HepG2 (cell line): ENCODE data around the gene C13orf46. TPM values are rescaled to one million over a fixed set of nuclear protein-coding genes. Genes with fewer than 3 reads are reported as not detected.

ENCODE experiments used
- ATAC-seq: fragments of 200-7000 bp; cut with Tn5 transposase; 3 replicates; pipeline ENCODE4 v1.9.1; 2020; ENCODE audit warnings: mild to moderate bottlenecking, moderate library complexity
- BruUV-seq: library from RNA; stranded (reverse); fragments of 400-500 nt; replicated peaks from 2 replicates; lab custom pipeline; 2021; lab: Mats Ljungman, UMichigan
- CTCF ChIA-PET: fragments of 300-600 bp; formaldehyde crosslinking; extraction: SDS; loops from one replicate; lab custom pipeline; 2021; ENCODE audit warnings: low total read pairs, inconsistent platforms, low intra/inter-chr PET ratio; lab: Yijun Ruan, JAX
- POLR2A ChIA-PET: fragments of 350-600 bp; sonication (Branson Sonifier 250); formaldehyde crosslinking; loops from one replicate; lab custom pipeline; 2020; ENCODE audit warnings: antibody characterized with exemption, inconsistent platforms; lab: Yijun Ruan, JAX
- DNase-seq: peaks from one replicate; pipeline ENCODE4 v3.0.0-alpha.2; 2015; ENCODE audit warnings: low spot score
- FAIRE-seq: peaks from 3 replicates; lab custom pipeline; 2011; peaks lifted over from hg19 to GRCh38; lab: Jason Lieb, UNC
- H2AFZ ChIP-seq: one replicate; pipeline ENCODE4 v1.6.1; 2011; ENCODE audit warnings: low read length, inconsistent platforms
- H3K27ac ChIP-seq: fragments of 300-600 bp; 3 replicates; pipeline ENCODE4 v1.8.0; 2011; ENCODE audit warnings: mixed run types, mild to moderate bottlenecking, mixed read lengths, low read length, inconsistent platforms; ENCODE audit not compliant: insufficient read depth; ENCODE audit errors: extremely low read length
- H3K27me3 ChIP-seq, 2 experiments: fragments of 200-600 bp in 1 of 2; 2 replicates in 1 of 2; 3 replicates in 1 of 2; pipeline versions ENCODE4 v1.6.0 to v1.8.0; 2011; ENCODE audit warnings: low read length in 2 of 2, mild to moderate bottlenecking in 2 of 2, moderate library complexity in 2 of 2, inconsistent platforms in 1 of 2; ENCODE audit not compliant: insufficient read depth in 2 of 2, control insufficient read depth in 1 of 2
- H3K36me3 ChIP-seq, 2 experiments: fragments of 200-600 bp in 1 of 2; replicated peaks in 1 of 2; 2 replicates in 1 of 2; 3 replicates in 1 of 2; pipeline versions ENCODE4 v1.5.1 to v1.8.0; 2011; ENCODE audit warnings: low read length in 2 of 2, inconsistent platforms in 1 of 2; ENCODE audit not compliant: insufficient read depth in 2 of 2, control insufficient read depth in 1 of 2
- H3K4me1 ChIP-seq: 2 replicates; pipeline ENCODE4 v1.5.1; 2012; ENCODE audit warnings: low read length, inconsistent platforms; ENCODE audit not compliant: insufficient read depth
- H3K4me2 ChIP-seq: 2 replicates; pipeline ENCODE4 v1.6.0; 2011; ENCODE audit warnings: low read depth, low read length, inconsistent platforms
- H3K4me3 ChIP-seq, 3 experiments: fragments of 200-600 bp in 1 of 3; sonication (generic), shearing (Covaris generic) in 1 of 3; replicated peaks in 1 of 3; 2 replicates each; pipeline ENCODE4 v1.5.1; 2011 to 2016; ENCODE audit warnings: low read length in 3 of 3, inconsistent platforms in 2 of 3, low read depth in 2 of 3, mild to moderate bottlenecking in 2 of 3, control low read depth in 1 of 3, mixed read lengths in 1 of 3; ENCODE audit not compliant: insufficient read depth in 1 of 3
- H3K79me2 ChIP-seq: one replicate; pipeline ENCODE4 v1.6.1; 2011; ENCODE audit warnings: low read length, inconsistent platforms; ENCODE audit not compliant: insufficient read depth
- H3K9ac ChIP-seq: 2 replicates; pipeline ENCODE4 v1.6.0; 2011; ENCODE audit warnings: mild to moderate bottlenecking, low read depth, low read length, inconsistent platforms; ENCODE audit not compliant: insufficient read depth
- H3K9me3 ChIP-seq: 2 replicates; pipeline ENCODE4 v1.5.1; 2012; ENCODE audit warnings: mild to moderate bottlenecking, low read length
- H4K20me1 ChIP-seq: 2 replicates; pipeline ENCODE4 v1.6.0; 2011; ENCODE audit warnings: inconsistent platforms, mild to moderate bottlenecking, low read length, moderate library complexity; ENCODE audit not compliant: insufficient read depth
- CBX1 ChIP-seq: IDR thresholded peaks from one replicate; pipeline ENCODE4 v1.6.1; 2016; ENCODE audit warnings: antibody characterized with exemption, low read depth
- MEIS1 ChIP-seq: sonication (generic); formaldehyde crosslinking; IDR thresholded peaks from 2 replicates; pipeline ENCODE4 v1.9.0; 2021; ENCODE audit warnings: mild to moderate bottlenecking, missing genetic modification reagents, moderate library complexity, borderline replicate concordance
- NR2F6 ChIP-seq, 2 experiments: IDR thresholded peaks; 2 replicates each; pipeline ENCODE4 v1.6.1; 2016; ENCODE audit warnings: antibody characterized with exemption in 1 of 2, mild to moderate bottlenecking in 1 of 2
- ZNF263 ChIP-seq: sonication (generic); formaldehyde crosslinking; IDR thresholded peaks from 2 replicates; pipeline ENCODE4 v1.4.0; 2020; ENCODE audit warnings: missing genetic modification reagents
- WGBS: methylation state at CpG from one replicate; pipeline ENCODE4 v1.1.6; 2017; ENCODE audit warnings: low lambda C conversion rate; 5-methylcytosine and 5-hydroxymethylcytosine counted together
- in situ Hi-C: cut with HindIII; loops from 2 replicates; pipeline ENCODE4 v1.10.0; 2017; ENCODE audit warnings: low pct_unique_long_range_greater_than_20kb; ENCODE audit not compliant: extremely low pct_ligation_motif_present
- intact Hi-C: fragments of 100-400 bp; cut with micrococcal nuclease; formaldehyde crosslinking; loops from one replicate; pipeline ENCODE4 v1.10.0; 2022; ENCODE audit not compliant: unreplicated experiment
- polyA plus RNA-seq, 8 experiments: library from polyadenylated mRNA; depleted of rRNA in 3 of 8; stranded (reverse) in 7 of 8; unstranded in 1 of 8; fragments of >200 nt; fragmentation: Illumina TruSeq in 4 of 8; extraction: Trizol in 4 of 8; gene quantifications; 2 replicates each; pipeline versions ENCODE4 v1.2.1 to v1.2.3, GENCODE V29; 2011 to 2016; ENCODE audit warnings: low read depth in 4 of 8, missing spikeins in 1 of 8, mixed read lengths in 1 of 8; ENCODE audit not compliant: insufficient read depth in 1 of 8
- total RNA-seq, 5 experiments: library from RNA; depleted of rRNA; stranded (reverse); fragments of >200 nt; fragmentation: Illumina TruSeq; extraction: Trizol; gene quantifications; 2 replicates each; pipeline ENCODE4 v1.2.3, GENCODE V29; 2016; ENCODE audit warnings: low read depth in 1 of 5
- TF ChIP-seq, protein P1 (sequence below), 2 experiments: sonication (generic) in 1 of 2; formaldehyde crosslinking in 1 of 2; IDR thresholded peaks; 2 replicates each; pipeline versions ENCODE4 v1.6.1 to v1.9.0; 2014 to 2022; ENCODE audit warnings: antibody characterized with exemption in 1 of 2, borderline replicate concordance in 1 of 2, inconsistent platforms in 1 of 2, low read depth in 1 of 2, missing genetic modification reagents in 1 of 2
- TF ChIP-seq, protein P2 (sequence below): sonication (generic); formaldehyde crosslinking; IDR thresholded peaks from 2 replicates; pipeline ENCODE4 v1.5.0; 2020; ENCODE audit warnings: mild to moderate bottlenecking, missing genetic modification reagents, moderate library complexity

Gene C13orf46
- total and polyA plus RNA-seq, 2 of the 13 experiments (the other 11 are each of a cell fraction or from before 2014, with no cell fraction given), result 0.01 TPM; not detected in 1

DNA sequence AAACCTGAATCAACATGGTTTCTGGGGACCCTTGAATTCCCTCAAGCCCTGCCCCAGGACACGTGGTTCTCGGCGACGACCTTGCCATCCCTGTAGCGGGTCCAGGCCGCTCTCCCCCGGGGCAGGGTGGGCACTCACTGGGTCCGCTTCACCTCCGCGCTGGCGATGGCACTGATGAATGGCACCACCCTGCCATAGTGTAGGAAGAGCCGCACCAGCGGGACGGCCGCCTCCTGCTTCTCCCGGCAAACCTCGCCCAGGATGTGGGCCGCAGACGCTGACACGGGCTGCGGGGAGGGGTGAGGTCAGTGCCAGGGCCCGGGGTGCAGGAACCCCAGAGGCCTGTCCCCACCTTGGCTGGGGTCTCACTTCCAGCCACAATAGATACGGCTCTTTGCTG, 44.1 kb upstream of the C13orf46 start (continued):
- TF ChIP-seq MEIS1 (CRISPR knock-in tag) (no peak), CBX1 (no peak)
- TF ChIP-seq, all 625 proteins: peak for 0

DNA sequence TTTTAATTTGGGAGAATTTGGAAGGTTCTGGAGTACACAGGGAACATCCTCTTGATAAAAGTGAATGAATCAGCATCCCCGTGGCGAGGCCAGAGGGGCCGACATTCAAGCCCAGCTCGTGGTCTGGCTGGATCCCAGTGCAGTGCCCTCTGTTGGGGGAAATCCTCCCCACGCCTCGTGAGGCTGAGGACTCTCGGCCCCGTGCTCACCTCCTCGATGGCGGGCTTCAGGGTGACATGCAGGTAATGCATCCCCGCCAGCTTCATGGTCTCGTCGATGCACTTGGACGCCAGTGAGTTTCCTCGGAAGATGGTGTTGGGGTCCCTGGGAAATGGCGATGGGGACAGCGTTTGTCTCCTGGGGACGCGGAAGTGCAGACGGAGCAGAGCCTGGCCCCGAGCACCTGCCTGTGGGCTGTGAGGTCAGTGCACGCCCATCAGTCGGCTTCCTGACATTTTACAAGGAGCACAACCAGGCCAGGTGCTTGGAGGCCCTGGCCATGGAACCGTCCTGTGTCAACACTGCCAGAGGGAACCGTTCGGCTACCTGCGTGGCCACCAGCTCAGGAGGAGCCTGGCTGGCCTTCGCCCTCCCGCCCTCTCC, 43.3 kb upstream of the C13orf46 start:
- CTCF ChIA-PET, result no interaction called here
- Histone ChIP-seq H2AFZ (no peak overlapping the region), H3K9me3 (no peaks in the 10 kb centered on the region), H4K20me1 (no peaks in the 10 kb centered on the region), H3K79me2 (no peaks in the 10 kb centered on the region), H3K27me3 (peaks cover 7 to 54% of the 10 kb centered on the region in 2 experiments; a peak in 4 of 5 replicates), H3K27ac (no peak overlapping the region), H3K36me3 (no peaks in the 10 kb centered on the region), H3K9ac (no peak overlapping the region), H3K4me1 (no peaks in the 10 kb centered on the region), H3K4me3 (no peak overlapping the region), H3K4me2 (no peak overlapping the region)
- ATAC-seq (no peak; the same call in 2 of the 3 replicates), FAIRE-seq (no peak), DNase-seq (no peak)
- no peak for TF ChIP-seq NR2F6 (IDR thresholded peaks at IDR 0.05)
- TF ChIP-seq NR2F6 (CRISPR knock-in tag; IDR thresholded peaks at IDR 0.05), result no peak
- TF ChIP-seq ZNF263, result 0 out of 2 replicates have a peak, but pooled peaks have one; percentile 36
- TF ChIP-seq, protein P1, sequence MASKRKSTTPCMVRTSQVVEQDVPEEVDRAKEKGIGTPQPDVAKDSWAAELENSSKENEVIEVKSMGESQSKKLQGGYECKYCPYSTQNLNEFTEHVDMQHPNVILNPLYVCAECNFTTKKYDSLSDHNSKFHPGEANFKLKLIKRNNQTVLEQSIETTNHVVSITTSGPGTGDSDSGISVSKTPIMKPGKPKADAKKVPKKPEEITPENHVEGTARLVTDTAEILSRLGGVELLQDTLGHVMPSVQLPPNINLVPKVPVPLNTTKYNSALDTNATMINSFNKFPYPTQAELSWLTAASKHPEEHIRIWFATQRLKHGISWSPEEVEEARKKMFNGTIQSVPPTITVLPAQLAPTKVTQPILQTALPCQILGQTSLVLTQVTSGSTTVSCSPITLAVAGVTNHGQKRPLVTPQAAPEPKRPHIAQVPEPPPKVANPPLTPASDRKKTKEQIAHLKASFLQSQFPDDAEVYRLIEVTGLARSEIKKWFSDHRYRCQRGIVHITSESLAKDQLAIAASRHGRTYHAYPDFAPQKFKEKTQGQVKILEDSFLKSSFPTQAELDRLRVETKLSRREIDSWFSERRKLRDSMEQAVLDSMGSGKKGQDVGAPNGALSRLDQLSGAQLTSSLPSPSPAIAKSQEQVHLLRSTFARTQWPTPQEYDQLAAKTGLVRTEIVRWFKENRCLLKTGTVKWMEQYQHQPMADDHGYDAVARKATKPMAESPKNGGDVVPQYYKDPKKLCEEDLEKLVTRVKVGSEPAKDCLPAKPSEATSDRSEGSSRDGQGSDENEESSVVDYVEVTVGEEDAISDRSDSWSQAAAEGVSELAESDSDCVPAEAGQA (IDR thresholded peaks at IDR 0.05; ENCODE audit: low read depth), result no peak
- TF ChIP-seq, protein P1 (CRISPR knock-in tag; IDR thresholded peaks at IDR 0.05; ENCODE audit: borderline replicate concordance), result no peak
- TF ChIP-seq, protein P2, sequence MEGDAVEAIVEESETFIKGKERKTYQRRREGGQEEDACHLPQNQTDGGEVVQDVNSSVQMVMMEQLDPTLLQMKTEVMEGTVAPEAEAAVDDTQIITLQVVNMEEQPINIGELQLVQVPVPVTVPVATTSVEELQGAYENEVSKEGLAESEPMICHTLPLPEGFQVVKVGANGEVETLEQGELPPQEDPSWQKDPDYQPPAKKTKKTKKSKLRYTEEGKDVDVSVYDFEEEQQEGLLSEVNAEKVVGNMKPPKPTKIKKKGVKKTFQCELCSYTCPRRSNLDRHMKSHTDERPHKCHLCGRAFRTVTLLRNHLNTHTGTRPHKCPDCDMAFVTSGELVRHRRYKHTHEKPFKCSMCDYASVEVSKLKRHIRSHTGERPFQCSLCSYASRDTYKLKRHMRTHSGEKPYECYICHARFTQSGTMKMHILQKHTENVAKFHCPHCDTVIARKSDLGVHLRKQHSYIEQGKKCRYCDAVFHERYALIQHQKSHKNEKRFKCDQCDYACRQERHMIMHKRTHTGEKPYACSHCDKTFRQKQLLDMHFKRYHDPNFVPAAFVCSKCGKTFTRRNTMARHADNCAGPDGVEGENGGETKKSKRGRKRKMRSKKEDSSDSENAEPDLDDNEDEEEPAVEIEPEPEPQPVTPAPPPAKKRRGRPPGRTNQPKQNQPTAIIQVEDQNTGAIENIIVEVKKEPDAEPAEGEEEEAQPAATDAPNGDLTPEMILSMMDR (CRISPR knock-in tag), result peak; percentile 29
- in situ Hi-C loops, result no loop called here
- WGBS, result 58% methylated on average over 15 of the region's 29 CpGs
- intact Hi-C loops, result no loop called here
- POLR2A ChIA-PET, result no interaction called here
- no TSS peak for BruUV-seq
